PC-9 (cell line): Measurements from ENCODE around the gene ASXL1.

ENCODE experiments used
- EZH2 ChIP-seq: fragments of 200-600 bp; sonication (generic); IDR thresholded peaks from 2 replicates; pipeline ENCODE4 v1.8.0; 2017; ENCODE audit warnings: antibody characterized with exemption, low read depth
- TF ChIP-seq, protein P1 (sequence below): fragments of 200-600 bp; sonication (generic); conservative IDR thresholded peaks from 2 replicates; pipeline ENCODE4 v1.6.1; 2017; ENCODE audit warnings: mixed run types, antibody characterized with exemption, mild to moderate bottlenecking, moderate library complexity

DNA sequence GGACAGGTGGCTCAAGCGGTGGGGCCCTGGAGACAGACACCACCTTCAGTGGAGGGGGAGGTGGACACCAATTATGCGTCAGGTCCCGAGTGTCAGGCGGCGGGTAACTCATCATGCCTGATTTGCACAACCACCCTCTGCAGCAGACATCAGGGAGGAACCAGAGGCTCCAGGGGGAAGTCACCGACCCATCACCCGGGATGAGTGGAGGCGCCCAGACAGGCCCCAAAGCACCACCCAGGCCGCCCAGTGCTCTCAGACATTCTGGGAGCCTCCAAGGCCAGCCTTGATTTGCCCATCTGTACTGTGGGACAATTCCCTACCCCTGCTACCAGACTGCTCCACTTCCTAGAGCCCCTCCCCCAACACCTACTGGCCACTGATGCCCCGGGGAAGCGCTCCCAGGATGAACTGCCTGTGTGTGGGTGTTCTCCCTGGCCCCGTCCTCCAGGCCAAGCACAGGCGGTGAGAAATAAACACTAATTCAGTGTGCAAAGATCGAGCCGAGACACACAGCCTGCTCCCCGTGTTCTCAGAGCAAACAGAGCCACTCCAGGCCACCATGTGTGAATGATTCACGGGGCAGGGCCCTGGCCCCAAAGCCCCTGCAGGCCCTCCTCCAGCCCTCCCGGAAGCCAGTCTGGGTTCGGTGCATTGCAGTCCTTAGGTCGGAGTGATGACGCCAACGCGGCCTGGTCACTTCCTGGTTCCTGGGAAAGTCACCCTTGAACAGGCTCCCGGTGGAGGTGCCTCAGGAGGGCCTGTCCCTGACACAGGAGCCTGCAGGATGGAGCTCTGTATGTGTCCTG, 107.2 kb downstream of the ASXL1 start:
- TF ChIP-seq, protein P1, sequence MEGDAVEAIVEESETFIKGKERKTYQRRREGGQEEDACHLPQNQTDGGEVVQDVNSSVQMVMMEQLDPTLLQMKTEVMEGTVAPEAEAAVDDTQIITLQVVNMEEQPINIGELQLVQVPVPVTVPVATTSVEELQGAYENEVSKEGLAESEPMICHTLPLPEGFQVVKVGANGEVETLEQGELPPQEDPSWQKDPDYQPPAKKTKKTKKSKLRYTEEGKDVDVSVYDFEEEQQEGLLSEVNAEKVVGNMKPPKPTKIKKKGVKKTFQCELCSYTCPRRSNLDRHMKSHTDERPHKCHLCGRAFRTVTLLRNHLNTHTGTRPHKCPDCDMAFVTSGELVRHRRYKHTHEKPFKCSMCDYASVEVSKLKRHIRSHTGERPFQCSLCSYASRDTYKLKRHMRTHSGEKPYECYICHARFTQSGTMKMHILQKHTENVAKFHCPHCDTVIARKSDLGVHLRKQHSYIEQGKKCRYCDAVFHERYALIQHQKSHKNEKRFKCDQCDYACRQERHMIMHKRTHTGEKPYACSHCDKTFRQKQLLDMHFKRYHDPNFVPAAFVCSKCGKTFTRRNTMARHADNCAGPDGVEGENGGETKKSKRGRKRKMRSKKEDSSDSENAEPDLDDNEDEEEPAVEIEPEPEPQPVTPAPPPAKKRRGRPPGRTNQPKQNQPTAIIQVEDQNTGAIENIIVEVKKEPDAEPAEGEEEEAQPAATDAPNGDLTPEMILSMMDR: no peak
- no peak for TF ChIP-seq EZH2
